Stimulated activated CD4-positive, alpha-beta T cell treated with anti-CD3 and anti-CD28 coated beads, TNF-alpha, amount 100 ng/mL, for 48 hours (primary cell): ENCODE results near the gene SYNE1.
"Not testable (repeated sequence)": the region's sequence is repeated elsewhere in the genome, so short reads cannot be mapped to it uniquely, and the experiment has no call there.

Source experiments
- DNase-seq, 3 donors: peaks; one replicate each; pipeline ENCODE4 v3.0.0-alpha.2; 2020; ENCODE audit warnings: low read depth in 3 of 3

Gene SYNE1

GRCh38 chr6:152491501-152491900 is 145.7 kb downstream of the SYNE1 start:
- DNase-seq: not testable (repeated sequence)

- not testable (repeated sequence) for DNase-seq
Observed at GRCh38 chr6:152490971-152491378, 146.2 kb downstream of the SYNE1 start.

GRCh38 chr6:152484806-152485205 is 152.4 kb downstream of the SYNE1 start:
- DNase-seq: no peak

GRCh38 chr6:152482289-152482688 is 154.9 kb downstream of the SYNE1 start:
- DNase-seq: no peak

GRCh38 chr6:152478377-152479010 is 158.7 kb downstream of the SYNE1 start:
- DNase-seq: no peak

- no peak for DNase-seq
Observed at GRCh38 chr6:152474354-152474753, 162.8 kb downstream of the SYNE1 start.

- no peak for DNase-seq
Observed at GRCh38 chr6:152472325-152472724, 164.8 kb downstream of the SYNE1 start.

- no peak for DNase-seq
Observed at GRCh38 chr6:152471456-152472265, 165.5 kb downstream of the SYNE1 start.

- DNase-seq: no peak
Observed at GRCh38 chr6:152463164-152463563, 174.0 kb downstream of the SYNE1 start.

- DNase-seq: no peak
Observed at GRCh38 chr6:152462716-152463115, 174.4 kb downstream of the SYNE1 start.

- no peak for DNase-seq
Observed at GRCh38 chr6:152461556-152461955, 175.6 kb downstream of the SYNE1 start.

GRCh38 chr6:152458648-152459644 is 178.2 kb downstream of the SYNE1 start:
- DNase-seq: no peak

GRCh38 chr6:152457949-152458624 is 179.1 kb downstream of the SYNE1 start:
- DNase-seq: no peak

GRCh38 chr6:152454003-152454402 is 183.2 kb downstream of the SYNE1 start:
- DNase-seq: no peak

- DNase-seq: no peak
Observed at GRCh38 chr6:152453421-152453820, 183.7 kb downstream of the SYNE1 start.

- DNase-seq: no peak
Observed at GRCh38 chr6:152452639-152453038, 184.5 kb downstream of the SYNE1 start.

GRCh38 chr6:152450519-152450918 is 186.6 kb downstream of the SYNE1 start:
- no peak for DNase-seq

- no peak for DNase-seq
Observed at GRCh38 chr6:152441902-152442301, 195.3 kb downstream of the SYNE1 start.

- no peak for DNase-seq
Observed at GRCh38 chr6:152435816-152436215, 201.3 kb downstream of the SYNE1 start.

GRCh38 chr6:152432758-152433157 is 204.4 kb downstream of the SYNE1 start:
- DNase-seq: no peak

GRCh38 chr6:152428126-152428525 is 209.0 kb downstream of the SYNE1 start:
- no peak for DNase-seq
